Measurements from ENCODE around the gene CHRND. TPM values are rescaled to one million over a fixed set of nuclear protein-coding genes. Genes with fewer than 3 reads are reported as not detected.

Gene CHRND
- total and polyA plus RNA-seq, 9 donors: 83.7 to 163 (median 138) TPM

- H3K4me3 ChIP-seq (ENCODE audit: low read length): no peak overlapping the region
- H3K4me1 ChIP-seq (ENCODE audit: control insufficient read depth, insufficient read depth, low read length): peaks cover 7% of the 10 kb centered on the region
- no peak for DNase-seq
- H3K9me3 ChIP-seq (replicated peaks; ENCODE audit: control insufficient read depth, low read depth, low read length): no peaks in the 10 kb centered on the region
- 79% methylated on average over 22 of the region's 29 CpGs for WGBS (ENCODE audit: insufficient coverage)
- no peak overlapping the region for H3K27ac ChIP-seq (ENCODE audit: low read length)
- H3K36me3 ChIP-seq (ENCODE audit: control insufficient read depth, insufficient read depth, low read length): no peaks in the 10 kb centered on the region
- peaks cover 64% of the 10 kb centered on the region for H3K27me3 ChIP-seq (ENCODE audit: control insufficient read depth, insufficient read depth, low read length)
These were observed 44.4 kb upstream of the CHRND start for GRCh38 chr2:232481322-232482140.

GRCh38 chr2:232482301-232483238 lies 43.4 kb upstream of the CHRND start:
- Histone ChIP-seq H3K9me3 (replicated peaks; ENCODE audit: control insufficient read depth, low read depth, low read length) (no peaks in the 10 kb centered on the region), H3K4me3 (ENCODE audit: low read length) (no peak overlapping the region), H3K36me3 (ENCODE audit: control insufficient read depth, insufficient read depth, low read length) (no peaks in the 10 kb centered on the region), H3K27ac (ENCODE audit: low read length) (no peak overlapping the region), H3K27me3 (ENCODE audit: control insufficient read depth, insufficient read depth, low read length) (peaks cover 70% of the 10 kb centered on the region), H3K4me1 (ENCODE audit: control insufficient read depth, insufficient read depth, low read length) (peaks cover 14% of the 10 kb centered on the region)
- WGBS (ENCODE audit: insufficient coverage): 86% methylated on average over 17 of the region's 31 CpGs
- DNase-seq: no peak

GRCh38 chr2:232483311-232483922 lies 42.5 kb upstream of the CHRND start:
- Histone ChIP-seq H3K27me3 (ENCODE audit: control insufficient read depth, insufficient read depth, low read length) (peaks cover 77% of the 10 kb centered on the region), H3K4me1 (ENCODE audit: control insufficient read depth, insufficient read depth, low read length) (peaks cover 14% of the 10 kb centered on the region), H3K36me3 (ENCODE audit: control insufficient read depth, insufficient read depth, low read length) (no peaks in the 10 kb centered on the region), H3K9me3 (replicated peaks; ENCODE audit: control insufficient read depth, low read depth, low read length) (no peaks in the 10 kb centered on the region), H3K4me3 (ENCODE audit: low read length) (no peak overlapping the region), H3K27ac (ENCODE audit: low read length) (no peak overlapping the region)
- WGBS (ENCODE audit: insufficient coverage): 86% methylated on average over 7 of the region's 10 CpGs
- DNase-seq: no peak

- Histone ChIP-seq H3K9me3 (replicated peaks; ENCODE audit: control insufficient read depth, low read depth, low read length) (no peaks in the 10 kb centered on the region), H3K36me3 (ENCODE audit: control insufficient read depth, insufficient read depth, low read length) (no peaks in the 10 kb centered on the region), H3K27ac (ENCODE audit: low read length) (no peak overlapping the region), H3K27me3 (ENCODE audit: control insufficient read depth, insufficient read depth, low read length) (peaks cover 78% of the 10 kb centered on the region), H3K4me1 (ENCODE audit: control insufficient read depth, insufficient read depth, low read length) (peaks cover 14% of the 10 kb centered on the region), H3K4me3 (ENCODE audit: low read length) (no peak overlapping the region)
- DNase-seq: no peak
- WGBS (ENCODE audit: insufficient coverage): 92% methylated on average over 18 of the region's 19 CpGs
These were observed 41.9 kb upstream of the CHRND start for GRCh38 chr2:232483923-232484627.

- Histone ChIP-seq H3K27ac (ENCODE audit: low read length) (no peak overlapping the region), H3K27me3 (ENCODE audit: control insufficient read depth, insufficient read depth, low read length) (peaks cover 83% of the 10 kb centered on the region), H3K9me3 (replicated peaks; ENCODE audit: control insufficient read depth, low read depth, low read length) (no peaks in the 10 kb centered on the region), H3K4me1 (ENCODE audit: control insufficient read depth, insufficient read depth, low read length) (peaks cover 14% of the 10 kb centered on the region), H3K36me3 (ENCODE audit: control insufficient read depth, insufficient read depth, low read length) (no peaks in the 10 kb centered on the region), H3K4me3 (ENCODE audit: low read length) (no peak overlapping the region)
- WGBS (ENCODE audit: insufficient coverage): 71% methylated on average over 10 of the region's 12 CpGs
- DNase-seq: no peak
These were observed 41.2 kb upstream of the CHRND start for GRCh38 chr2:232484628-232485347.

- H3K4me1 ChIP-seq (ENCODE audit: control insufficient read depth, insufficient read depth, low read length): peaks cover 14% of the 10 kb centered on the region
- H3K27ac ChIP-seq (ENCODE audit: low read length): no peak overlapping the region
- no peaks in the 10 kb centered on the region for H3K9me3 ChIP-seq (replicated peaks; ENCODE audit: control insufficient read depth, low read depth, low read length)
- no peaks in the 10 kb centered on the region for H3K36me3 ChIP-seq (ENCODE audit: control insufficient read depth, insufficient read depth, low read length)
- 6% methylated on average over 22 of the region's 22 CpGs for WGBS (ENCODE audit: insufficient coverage)
- peaks cover 89% of the 10 kb centered on the region for H3K27me3 ChIP-seq (ENCODE audit: control insufficient read depth, insufficient read depth, low read length)
- no peak overlapping the region for H3K4me3 ChIP-seq (ENCODE audit: low read length)
- no peak for DNase-seq
These were observed 40.6 kb upstream of the CHRND start for GRCh38 chr2:232485348-232485756.

GRCh38 chr2:232485757-232486557 lies 40.0 kb upstream of the CHRND start:
- Histone ChIP-seq H3K4me3 (ENCODE audit: low read length) (no peak overlapping the region), H3K27me3 (ENCODE audit: control insufficient read depth, insufficient read depth, low read length) (peaks cover 85% of the 10 kb centered on the region)
- WGBS (ENCODE audit: insufficient coverage): under 1% methylated on average over 111 of the region's 111 CpGs

GRCh38 chr2:232486558-232487384 lies 39.2 kb upstream of the CHRND start:
- Histone ChIP-seq H3K9me3 (replicated peaks; ENCODE audit: control insufficient read depth, low read depth, low read length) (no peaks in the 10 kb centered on the region), H3K27me3 (ENCODE audit: control insufficient read depth, insufficient read depth, low read length) (peaks cover 81% of the 10 kb centered on the region), H3K4me3 (ENCODE audit: low read length) (no peak overlapping the region), H3K4me1 (ENCODE audit: control insufficient read depth, insufficient read depth, low read length) (peaks cover 14% of the 10 kb centered on the region), H3K27ac (ENCODE audit: low read length) (no peak overlapping the region), H3K36me3 (ENCODE audit: control insufficient read depth, insufficient read depth, low read length) (no peaks in the 10 kb centered on the region)
- no peak for DNase-seq
- WGBS (ENCODE audit: insufficient coverage): under 1% methylated on average over 65 of the region's 74 CpGs

More at GRCh38 chr2:232485757-232486557, 40.0 kb upstream of the CHRND start:
- H3K27ac ChIP-seq (ENCODE audit: low read length): no peak overlapping the region
- H3K36me3 ChIP-seq (ENCODE audit: control insufficient read depth, insufficient read depth, low read length): no peaks in the 10 kb centered on the region
- H3K9me3 ChIP-seq (replicated peaks; ENCODE audit: control insufficient read depth, low read depth, low read length): no peaks in the 10 kb centered on the region
- DNase-seq: no peak
- H3K4me1 ChIP-seq (ENCODE audit: control insufficient read depth, insufficient read depth, low read length): peaks cover 14% of the 10 kb centered on the region
